ENCODE measurements around the gene TSPAN18.

The TSPAN18 gene

DNA sequence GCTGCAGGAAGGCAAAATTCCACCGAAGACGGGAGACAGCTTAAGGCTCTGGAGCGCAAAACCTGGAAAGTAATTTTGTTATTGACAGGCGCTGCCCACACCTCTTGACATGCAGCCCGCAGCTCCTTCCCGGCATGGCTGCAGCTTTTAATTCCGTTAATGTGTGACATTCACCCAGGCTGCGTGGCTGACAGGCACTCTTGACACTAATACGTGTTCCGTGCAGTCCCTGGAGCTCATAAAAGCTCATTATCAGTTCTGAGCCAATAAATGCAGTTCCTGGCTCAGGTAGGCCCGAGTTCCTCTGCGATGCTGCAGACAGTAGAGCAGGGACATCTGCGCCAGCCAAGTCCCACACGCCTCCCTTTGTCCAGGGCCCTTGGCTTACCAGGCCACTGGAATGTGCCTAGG lies 34.8 kb downstream of the TSPAN18 start:
- DNase-seq: no peak

GRCh38 chr11:44763121-44763820 lies 36.5 kb downstream of the TSPAN18 start:
- peak; percentile 24 for DNase-seq

GRCh38 chr11:44764583-44764982 lies 37.8 kb downstream of the TSPAN18 start:
- DNase-seq: no peak

DNA sequence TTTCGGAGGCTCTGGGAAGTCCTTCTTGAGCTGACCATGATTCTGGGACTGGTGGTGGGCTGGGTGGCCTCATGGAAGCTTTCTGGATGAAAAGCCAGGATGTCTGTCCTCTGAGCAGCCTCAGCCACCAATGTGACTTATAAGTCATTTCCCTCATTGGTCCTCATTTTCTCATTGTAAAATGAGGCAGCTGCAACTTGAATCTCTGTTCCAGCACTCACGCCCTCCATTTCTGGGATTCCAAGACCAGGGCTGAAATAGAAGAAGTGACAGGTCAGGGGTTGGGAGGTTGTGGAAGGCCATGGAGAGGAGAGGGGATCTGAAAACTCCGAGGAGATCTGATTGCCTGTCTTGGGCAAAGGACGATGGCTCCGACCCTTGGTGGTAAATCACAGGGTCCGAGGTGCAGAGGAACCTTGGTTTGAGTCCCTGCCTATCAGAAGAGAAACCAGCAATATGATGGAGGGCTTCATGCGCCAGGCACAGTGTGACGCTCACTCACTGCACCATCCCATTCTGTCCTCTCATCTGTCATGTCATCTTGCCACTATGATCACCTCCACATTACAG lies 38.3 kb downstream of the TSPAN18 start:
- no peak for DNase-seq

GRCh38 chr11:44765676-44766075 lies 38.9 kb downstream of the TSPAN18 start:
- DNase-seq: no peak

DNA sequence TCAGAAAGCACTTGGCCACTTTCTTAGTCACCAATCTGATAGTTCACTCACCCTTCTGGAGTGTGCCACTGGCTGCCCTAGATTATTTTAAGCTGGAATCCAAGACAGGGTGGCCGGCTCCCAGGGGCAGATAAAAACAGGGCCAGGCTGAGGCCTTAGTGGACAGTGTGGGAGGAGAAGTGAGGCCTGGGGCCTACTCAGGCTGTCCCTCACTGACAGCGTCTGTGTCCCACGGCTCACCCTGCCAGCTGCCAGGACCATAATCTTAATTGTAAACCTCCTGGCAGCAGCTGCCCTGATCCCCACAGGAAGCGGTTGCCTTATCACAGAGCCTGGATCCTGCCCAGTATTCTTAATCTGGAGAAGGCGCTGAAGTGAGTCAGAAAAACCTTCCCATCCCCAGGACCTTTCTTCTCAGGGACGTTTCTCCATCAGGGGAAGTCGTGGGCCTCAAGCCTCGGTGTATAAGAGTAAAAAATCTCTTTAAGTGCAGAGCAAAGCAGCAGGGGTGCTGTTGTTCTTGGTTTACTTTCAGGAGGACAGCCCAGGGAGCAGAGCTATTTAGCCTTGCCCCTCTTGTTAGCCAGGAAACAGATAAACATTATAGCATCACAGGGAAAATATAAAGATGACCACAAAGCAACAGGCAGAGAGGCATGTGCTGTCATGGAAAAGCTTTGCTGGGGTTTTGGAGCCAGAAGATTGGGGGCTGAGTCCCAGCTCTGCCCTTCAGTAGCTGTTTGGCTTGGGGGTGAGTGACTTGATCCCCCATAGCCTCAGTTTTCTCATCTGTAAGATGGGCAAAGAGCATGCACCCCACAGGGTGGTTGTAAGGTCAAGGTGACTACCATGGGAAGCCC lies 39.6 kb downstream of the TSPAN18 start:
- no peak for DNase-seq

- no peak for DNase-seq
These were observed 40.2 kb downstream of the TSPAN18 start for GRCh38 chr11:44766972-44767278.

- DNase-seq: no peak
These were observed 40.7 kb downstream of the TSPAN18 start for GRCh38 chr11:44767421-44767820.

GRCh38 chr11:44770401-44770800 lies 43.6 kb downstream of the TSPAN18 start:
- DNase-seq: no peak

GRCh38 chr11:44771252-44771734 lies 44.5 kb downstream of the TSPAN18 start:
- DNase-seq: no peak

- DNase-seq: no peak
These were observed 45.1 kb downstream of the TSPAN18 start for GRCh38 chr11:44771841-44772240.

DNA sequence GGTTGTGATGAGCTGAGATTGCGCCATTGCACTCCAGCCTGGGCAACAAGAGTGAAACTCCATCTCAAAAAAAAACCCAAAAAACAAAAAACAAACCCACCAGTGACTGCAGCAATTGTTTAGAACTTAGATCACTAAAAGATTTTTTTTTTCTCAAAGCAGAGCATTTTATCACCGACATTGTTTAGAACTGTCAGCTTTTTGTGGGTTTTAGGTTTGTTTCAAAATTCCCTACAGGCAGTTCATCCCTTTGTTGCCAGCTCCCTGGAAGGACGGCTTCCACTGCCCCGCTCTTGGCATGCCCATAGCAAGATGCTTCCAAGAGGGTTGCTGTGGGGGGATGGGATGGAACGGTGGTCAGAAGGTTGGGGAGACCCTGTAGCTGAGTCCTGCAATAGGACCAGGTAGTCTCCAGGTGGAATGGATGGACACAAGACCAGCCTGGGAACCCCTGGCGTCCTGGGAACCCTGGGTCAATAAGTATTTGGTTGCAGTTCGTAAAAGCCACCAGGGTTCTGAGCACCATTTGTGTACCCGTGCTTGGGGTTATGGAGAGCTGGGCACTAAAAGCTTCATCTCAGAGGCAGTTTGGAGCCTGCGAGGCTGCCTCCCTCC lies 46.7 kb downstream of the TSPAN18 start:
- no peak for DNase-seq

DNA sequence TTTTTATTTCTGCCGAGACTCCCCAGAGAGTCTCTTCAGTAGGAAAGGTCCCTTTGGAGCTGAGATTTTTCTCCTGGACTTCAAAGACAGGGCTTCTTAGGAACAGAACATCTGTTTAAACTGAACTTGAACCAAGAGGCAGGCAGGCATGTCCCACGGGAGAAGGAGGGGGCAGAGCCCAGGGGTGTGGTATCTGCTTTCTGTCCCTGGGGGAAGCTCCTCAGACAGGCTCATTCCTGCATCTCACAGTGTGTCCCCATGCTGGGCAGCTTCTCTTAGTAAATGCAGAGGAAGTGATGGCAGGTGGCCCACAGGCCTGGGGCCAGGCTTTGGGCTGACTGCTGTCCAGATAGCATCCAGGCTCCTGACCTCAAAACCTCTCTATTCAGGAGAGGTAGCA lies 47.3 kb downstream of the TSPAN18 start:
- peak; percentile 92 for DNase-seq

GRCh38 chr11:44774731-44775130 lies 48.0 kb downstream of the TSPAN18 start:
- no peak for DNase-seq

GRCh38 chr11:44775366-44775984 lies 48.7 kb downstream of the TSPAN18 start:
- DNase-seq: peak; percentile 53

DNA sequence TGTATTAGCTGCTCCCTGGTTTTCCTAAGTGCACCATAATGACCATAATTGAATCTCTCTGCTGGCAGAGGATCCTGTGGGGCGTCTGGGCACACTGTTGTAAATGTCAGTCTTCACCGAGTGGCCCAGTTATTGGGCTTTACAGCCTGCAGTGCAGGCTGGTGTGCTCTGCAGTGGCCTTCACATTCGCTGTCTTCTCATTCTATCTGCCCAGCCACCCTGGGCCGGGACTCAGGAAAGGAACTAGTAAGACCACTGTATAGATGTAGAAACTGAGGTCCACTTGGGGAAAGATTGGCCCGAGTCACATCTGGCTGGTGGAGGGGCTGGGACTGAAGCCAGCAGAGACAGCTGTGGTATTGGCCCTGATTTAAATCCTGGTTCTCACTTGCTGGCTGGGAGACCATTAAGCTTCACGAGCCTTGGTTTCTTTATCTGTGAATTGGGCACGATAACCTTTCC lies 49.3 kb downstream of the TSPAN18 start:
- no peak for DNase-seq

- DNase-seq: no peak
These were observed 49.9 kb downstream of the TSPAN18 start for GRCh38 chr11:44776551-44777208.

GRCh38 chr11:44777209-44778194 lies 50.7 kb downstream of the TSPAN18 start:
- peak; percentile 89 for DNase-seq

DNA sequence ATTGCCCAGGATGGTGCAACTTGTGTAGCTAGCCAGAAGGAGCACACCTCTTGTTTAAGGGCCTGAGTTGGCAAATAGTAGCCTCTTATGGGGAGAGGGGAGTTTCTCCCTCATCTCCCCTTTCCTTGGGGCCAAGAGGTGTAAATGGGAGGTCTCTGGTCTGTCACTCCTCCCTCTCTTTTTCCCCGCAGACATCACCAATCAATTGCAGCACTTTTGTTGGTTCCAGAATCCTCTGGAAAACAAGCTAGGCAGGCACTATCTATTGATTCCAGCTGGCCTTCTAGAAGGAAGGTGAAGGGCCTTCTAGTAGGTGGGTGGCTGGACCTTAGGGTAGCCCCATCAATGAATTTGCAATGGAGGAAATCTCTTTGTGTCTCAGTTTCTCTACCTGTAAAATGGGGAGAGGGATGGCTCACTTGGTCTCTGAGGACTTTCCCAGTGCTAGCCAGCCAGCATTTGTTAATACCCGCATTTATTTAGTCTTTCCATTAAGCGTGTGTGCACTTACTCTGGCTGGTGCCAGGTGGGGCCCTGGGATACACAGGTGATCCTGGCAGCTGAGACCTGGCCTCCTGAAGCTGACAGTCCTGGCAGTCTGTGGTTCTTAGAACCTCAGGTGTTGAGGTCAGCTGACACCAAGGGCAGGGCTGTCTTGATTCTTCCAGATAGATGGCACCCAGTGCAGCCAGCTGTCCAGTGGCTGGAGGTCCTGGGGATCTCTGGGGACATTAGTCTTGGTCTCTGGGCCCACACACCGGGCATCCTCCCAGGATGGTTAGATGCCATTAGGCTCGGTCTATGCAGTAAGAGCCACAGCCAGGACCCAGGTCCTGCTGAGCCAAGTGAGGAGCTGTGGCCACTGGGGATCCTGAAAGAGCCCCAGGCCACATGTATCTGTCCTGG lies 51.7 kb downstream of the TSPAN18 start:
- no peak for DNase-seq
